Stimulated activated CD4-positive, alpha-beta T cell treated with anti-CD3 and anti-CD28 coated beads, Interleukin-2, amount 100 ng/mL, for 24 hours (primary cell): ENCODE data around the gene TMC1.
"Not testable (repeated sequence)": the region's sequence is repeated elsewhere in the genome, so short reads cannot be mapped to it uniquely, and the experiment has no call there.

Source experiments
- DNase-seq, 2 donors: peaks; one replicate each; pipeline ENCODE4 v3.0.0-alpha.2; 2020

TMC1 gene

DNA sequence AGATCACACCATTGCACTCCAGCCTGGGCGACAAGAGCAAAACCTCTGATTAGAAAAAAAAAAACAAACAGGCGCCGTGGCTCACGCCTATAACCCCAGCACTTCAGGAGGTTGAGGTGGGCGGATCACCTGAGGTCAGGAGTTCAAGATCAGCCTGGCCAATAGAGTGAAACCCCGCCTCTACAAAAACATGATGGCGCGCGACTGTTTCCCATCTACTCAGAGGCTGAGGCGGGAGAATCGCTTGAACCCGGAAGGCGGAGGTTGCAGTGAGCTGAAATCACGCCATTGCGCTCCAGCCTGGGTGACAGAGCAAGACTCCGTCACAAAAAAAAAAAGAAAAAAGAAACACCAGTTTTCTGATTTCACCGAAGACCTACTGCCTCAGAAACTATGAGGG, at the start of gene TMC1:
TSS of gene TMC1 (plus strand) at position 193 of the 400 bp plus-strand sequence. CDS start 127,041 bp downstream, outside the sequence.
- not testable (repeated sequence) for DNase-seq

DNA sequence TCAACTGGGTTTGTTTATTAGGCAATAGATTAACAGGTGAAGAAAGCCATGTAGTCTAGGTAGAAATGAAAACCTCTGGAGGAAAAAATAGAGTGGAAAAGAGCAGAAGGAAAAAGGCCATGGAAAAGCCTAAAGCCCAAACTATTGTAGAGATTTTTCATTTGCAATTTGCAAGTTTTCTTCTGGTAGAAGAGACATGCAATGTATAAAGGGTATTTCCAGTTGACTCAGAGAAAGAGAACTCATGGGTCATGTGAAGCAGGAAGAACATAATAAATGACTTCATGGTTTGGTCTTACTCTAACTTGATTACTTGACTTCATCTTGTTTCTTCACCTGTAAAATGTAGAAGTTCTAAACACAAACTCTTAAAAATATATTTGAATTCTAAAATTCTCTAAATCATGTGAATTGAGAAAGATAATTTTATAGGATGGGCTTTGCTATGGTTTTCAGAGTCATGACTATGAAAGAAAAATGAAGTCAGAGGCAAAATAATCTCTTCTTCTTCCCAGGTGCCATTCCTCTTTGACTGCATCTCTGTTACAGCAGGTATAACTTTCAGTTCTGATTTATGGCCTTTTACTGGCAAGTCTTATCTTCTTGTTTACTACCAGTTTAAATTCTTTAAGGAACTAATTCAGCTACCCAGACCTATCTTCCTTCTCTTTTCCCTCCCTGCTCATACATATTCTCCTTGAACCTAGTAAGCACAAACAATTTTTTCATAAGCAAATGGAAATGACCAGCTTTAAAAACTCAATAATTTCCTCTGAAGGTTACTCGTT, 47.7 kb upstream of the TMC1 start:
- DNase-seq: no peak

DNA sequence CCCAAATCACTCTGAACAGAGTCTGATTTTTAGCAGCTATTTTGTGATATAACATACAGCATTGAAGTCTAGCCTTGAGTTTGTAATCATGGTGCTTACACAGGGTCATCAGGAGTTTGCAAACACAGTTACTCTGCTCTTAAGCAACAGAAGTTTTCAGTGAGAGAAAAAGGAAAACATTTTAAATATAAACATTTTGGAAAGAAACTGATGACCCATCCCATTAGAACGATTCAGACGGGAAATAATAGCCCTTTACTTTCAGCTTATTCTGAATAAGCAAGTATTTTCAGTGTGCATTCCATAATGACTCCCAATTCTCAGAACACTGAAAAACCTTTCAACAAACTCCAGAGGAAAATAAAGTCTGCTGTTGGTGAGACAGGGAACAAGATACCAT, 46.7 kb upstream of the TMC1 start:
- no peak for DNase-seq

DNA sequence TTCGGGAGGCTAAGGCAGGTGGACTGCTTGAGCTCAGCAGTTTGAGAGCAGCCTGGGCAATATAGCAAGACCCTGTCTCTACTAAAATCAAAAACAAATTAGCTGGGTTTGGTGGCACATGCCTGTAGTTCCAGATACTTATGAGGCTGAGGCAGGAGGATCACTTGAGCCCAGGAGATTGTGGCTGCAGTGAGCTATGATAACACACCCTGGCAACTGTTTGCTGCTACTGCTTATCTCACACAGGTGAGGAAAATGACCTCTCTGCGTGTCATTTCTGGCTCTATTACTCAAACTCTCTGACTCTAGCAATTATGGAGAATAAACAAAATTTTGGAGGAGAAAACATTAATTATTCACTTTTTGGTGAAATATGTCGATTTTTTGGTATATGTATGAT, 45.3 kb upstream of the TMC1 start:
- no peak for DNase-seq

DNA sequence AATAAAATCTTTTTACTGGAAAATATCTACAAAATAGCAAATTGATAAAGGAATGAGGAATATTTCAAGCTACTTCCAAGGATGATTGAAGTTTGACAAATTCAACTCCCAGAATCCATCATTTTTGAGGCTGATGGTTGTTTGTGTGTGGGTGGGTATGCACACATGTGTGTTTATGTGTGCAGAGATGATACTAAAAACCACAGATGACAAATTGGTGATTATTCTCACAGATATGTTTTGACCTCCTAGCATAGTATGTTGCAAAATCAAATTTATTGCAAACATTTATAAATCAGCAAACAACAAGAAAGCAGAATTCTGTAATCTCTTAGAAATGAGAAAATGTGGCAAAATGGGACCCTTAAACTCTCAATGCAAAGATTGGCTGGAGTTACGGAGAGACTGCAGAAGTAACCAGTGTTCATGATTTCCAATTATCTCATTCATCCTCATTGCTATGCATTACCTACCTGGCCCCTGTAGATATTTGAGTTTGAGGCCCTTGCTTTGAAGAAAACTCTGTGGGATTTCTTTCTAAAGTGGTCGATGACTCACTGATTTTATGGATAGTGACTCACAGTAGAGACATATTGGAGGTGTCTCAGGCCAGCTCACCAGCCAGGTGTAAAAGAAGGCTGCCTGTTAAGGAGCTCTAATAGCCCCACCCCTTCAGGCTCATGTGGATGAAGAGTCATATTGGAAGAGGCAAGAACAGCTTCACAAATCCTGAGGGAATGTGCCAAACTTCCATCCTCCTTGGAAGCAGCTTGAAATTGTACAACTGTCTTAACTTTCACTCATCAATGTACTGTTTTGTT, 44.6 kb upstream of the TMC1 start:
- DNase-seq: peak; percentile 24 to 50

DNA sequence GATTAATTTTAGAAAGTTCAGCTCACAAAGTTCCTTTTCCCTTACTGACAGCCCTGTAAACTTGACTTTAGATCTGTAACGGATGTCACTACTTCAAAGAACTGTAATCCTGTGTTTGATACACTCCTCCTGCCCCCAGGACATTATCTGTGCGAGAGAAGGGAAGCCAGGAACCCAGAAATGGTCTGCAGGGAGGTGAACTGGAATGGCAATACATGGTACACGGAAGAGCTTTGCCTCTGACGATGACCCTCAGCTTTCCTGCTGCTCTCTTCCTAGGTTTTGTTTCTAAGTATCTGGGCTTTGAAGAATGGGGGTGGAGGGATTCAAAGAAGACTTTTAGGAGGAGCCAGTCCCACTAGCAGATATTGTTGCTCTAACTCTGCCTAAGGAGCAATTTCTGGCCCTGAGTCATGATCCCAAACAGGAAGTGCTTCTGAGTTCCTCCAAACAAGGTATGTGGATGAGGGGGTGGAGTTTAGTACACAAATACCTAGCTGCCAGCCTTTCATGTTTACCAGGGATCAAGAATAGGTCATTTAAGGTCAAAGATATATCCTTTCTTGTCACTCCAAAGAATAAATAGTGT, 43.4 kb upstream of the TMC1 start:
- no peak for DNase-seq

DNA sequence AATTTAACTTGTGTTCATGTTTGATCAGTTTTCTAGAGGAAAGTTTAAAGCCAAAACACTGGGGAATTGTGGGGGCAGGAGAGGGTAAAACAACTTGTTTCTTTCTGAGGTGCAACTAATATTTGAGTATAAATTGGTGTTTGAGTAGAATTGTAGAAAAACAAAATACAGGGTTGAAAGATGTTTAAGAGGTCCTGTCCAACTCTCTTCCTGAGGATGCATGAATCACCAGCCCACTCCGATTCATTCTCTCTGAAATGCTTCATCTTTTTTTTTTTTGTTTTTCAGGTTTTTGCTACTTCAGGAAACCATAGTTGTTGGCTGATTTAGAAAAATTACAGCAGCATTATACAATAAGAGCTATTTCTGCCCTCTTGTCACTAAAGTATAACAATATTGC, 42.4 kb upstream of the TMC1 start:
- no peak for DNase-seq

DNA sequence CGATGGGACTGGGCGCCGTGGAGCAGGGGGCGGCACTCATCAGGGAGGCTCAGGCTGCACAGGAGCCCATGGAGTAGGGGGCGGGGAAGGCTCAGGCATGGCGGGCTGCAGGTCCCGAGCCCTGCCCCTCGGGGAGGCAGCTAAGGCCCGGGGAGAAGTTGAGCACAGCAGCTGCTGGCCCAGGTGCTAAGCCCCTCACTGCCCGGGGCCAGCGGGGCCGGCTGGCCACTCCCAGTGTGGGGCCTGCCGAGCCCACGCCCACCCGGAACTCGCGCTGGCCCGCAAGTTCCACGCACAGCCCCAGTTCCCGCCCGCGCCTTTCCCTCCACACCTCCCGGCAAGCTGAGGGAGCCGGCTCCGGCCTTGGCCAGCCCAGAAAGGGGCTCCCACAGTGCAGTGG, 41.1 kb upstream of the TMC1 start:
- DNase-seq: not testable (repeated sequence)

DNA sequence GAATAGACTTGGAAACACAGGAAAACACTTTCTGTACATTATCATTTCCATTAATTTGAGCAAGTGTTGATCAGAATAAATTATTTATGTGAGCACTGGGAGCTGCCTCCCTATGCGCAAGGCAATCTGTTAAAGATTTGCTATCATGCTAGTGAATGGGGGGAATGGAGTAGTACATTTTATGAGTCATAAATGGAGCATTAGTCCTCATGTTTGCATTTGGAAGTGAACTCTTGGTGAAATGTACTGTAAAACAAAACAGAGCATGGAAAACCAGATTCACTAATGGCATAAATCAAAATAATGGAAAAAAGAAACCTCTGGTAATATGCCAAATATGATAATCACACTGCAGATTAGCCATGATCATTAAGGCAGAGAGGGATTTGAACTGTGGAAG, 40.5 kb upstream of the TMC1 start:
- DNase-seq: no peak

DNA sequence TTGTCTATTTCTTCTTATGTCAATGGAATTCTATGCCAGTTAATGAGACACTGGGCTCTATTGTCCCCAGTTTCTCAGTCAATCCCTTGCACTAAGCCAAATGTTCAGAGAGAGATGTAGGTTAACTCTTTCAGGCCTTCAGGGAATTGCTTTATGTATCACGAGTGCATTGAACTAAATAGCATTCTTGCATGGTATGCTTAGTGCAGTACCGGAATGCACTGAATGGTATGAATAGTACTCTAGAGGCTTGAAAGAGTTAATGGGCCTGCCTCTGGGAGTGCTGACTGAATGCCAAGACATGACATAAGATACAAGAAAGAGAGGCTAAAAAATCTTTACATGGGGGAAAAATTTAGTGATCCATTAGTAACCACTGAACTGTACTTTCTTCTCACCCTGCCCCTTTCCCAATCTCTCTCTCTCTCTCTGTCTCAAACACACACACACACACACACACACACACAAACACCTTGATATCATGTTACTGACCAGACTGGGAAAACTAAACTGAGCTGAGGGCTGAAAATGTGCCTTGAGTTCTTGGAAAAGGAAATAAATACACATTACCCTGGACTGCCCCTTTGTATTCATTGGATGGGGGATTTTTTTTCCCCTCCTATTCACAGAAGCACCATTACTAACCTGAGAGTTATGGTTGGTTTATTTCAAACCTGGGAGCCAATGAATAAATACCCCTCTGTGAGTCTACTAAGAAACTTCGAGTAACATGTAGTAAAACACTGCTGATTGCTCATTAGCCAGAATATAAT, 35.4 kb upstream of the TMC1 start:
- DNase-seq: no peak

DNA sequence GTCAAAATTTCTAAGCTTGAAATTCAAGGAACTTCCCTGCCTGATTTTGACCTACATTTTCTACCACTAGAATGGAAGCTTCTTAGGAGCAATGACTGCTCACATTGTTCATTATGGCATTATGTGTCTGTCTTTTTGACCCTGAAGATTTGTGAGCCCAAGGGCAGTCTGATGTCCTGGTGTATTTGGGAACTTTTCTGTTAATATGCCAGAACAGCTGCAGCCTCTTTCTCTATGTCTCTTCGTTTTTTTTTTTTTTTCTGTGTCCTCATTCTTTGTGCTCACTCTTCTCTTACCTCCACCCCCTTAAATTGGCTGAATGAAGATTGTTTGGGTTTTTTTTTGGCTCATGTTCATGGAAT, 34.8 kb upstream of the TMC1 start:
- DNase-seq: no peak

DNA sequence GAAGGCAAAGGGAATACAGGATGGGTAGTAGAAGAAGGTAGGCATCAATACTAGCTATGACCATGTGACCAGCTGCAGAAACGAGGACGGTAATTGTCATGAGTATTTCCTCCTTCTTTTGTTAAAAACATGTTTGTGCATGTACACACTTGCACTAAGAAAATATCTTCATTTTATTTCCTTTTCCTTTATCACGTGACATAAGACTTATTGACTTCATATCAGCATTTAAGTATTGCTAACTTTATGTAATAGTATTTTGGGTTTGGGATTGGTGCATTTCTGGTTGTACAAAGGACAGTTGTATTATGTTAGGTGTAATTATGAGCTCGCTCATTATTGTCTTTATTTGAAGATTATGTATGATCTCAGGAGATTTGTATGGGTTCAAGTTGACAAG, 33.7 kb upstream of the TMC1 start:
- not testable (repeated sequence) for DNase-seq

DNA sequence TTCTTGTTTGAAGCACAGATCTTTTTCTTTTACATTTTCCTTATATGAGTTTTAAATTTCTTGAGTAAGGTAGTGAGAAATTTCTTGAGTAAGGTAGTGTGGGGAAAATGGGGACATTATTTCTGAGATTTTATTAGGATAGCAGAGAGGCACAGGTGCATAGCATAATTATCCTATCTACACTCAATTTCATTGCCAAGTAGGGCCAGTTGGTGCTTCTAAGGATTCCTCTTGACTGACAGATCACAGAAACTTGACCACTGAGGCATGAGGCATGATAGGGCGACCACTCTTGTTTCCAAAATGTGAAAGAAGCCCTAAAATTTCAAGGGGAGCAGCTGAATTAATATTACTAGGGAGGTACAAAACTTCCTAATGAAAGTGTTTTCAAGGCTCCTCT, 31.4 kb upstream of the TMC1 start:
- DNase-seq: no peak

DNA sequence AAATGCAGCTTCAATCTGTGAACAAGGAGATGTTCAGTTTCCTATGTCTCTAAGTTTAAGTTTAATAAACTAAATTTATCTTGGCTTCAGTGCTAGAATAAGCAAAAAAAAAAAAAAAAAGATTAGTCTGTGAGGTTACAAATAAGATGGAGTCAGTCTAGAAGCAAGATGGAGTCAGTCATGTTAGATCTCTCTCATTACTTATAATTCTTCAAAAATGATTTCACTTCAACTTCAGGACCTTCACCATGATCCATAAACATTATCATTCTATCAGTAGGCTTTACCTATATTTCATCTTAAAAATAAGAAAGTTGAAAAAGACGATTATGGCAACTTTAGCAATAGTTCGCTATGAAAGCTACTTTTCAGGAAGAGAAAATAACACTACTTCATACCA, 30.2 kb upstream of the TMC1 start:
- no peak for DNase-seq

DNA sequence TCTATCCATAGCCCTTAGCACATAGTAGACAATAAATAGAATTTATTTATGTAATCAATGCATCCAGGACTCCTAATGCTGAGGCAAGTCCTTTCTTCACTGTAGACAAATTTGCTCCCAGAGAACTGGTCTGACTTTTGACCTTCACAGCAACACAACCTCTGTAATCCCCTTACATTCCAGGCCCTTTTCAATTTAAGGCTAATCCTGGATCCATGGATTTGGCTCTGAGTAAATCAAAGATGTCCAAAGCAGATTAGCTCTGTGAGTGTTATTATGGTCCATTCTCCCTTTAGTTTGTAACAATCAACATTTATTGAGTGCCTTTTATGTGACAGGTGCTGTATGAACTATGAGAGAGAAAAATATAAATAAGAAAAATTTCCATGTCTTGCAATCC, 27.4 kb upstream of the TMC1 start:
- DNase-seq: no peak

DNA sequence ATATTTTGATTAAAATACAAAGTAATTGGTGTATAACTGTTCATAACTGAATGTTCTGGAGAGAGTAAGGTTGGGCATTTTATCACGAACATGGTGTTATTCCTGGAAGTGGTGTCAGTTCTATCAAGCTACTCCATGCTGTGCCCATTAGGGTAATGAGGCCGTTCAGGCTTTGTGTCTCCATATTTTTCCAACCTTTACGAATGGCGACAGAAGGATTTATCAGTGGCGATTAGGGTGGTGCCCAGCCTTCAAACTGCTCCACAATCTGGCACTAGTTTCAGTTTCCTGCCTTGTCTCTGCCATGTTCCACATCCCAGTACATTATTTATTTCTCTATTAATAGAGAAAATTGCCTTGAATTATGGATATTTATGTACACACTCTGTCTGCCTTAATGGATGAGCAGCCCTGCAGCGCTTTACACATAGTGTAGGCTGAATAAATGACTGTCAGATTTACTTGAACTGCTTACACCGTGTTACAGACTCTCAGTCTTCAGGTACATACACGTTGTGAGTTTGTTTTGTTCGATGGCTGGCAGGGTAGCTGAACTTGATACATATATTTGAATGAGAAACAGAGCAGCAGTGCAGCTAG, 23.9 kb upstream of the TMC1 start:
- no peak for DNase-seq

DNA sequence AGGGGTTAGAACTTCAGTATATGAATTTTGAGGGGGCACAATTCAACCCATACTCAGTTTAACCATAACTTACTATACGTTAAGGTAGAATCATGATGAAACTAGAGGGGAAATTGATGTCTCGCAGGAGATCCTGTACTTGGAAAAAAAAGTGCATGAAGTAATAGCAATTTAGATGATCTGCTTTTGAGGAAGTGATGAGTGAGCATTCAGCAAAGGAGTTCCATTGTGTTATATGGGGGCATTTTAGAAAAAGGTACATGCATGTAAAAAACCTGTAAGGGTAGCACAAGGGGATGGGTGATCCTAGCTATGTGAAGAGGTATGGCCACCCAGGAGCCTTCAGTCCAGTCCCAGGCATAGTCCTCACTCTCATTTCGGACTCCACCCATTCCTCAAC, 14.8 kb upstream of the TMC1 start:
- DNase-seq: no peak

DNA sequence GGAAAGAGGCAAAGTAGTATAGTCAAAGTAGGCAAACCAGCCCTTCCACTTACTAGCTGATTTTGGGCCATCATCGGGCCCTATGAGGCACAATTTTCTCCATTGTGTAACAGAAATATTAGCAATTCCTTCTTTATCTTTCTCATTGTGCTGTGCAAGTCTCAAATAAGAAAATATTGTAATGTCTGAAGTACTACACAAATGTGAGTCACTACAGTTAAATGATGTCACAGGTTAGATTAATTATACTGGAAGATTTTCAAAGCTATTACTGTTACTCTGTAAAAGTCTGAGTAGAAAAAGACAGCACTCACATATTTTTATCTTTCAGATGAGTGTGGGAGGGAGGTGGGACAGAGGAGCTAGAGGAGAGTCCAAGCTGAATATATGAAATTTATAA, 12.4 kb upstream of the TMC1 start:
- no peak for DNase-seq

DNA sequence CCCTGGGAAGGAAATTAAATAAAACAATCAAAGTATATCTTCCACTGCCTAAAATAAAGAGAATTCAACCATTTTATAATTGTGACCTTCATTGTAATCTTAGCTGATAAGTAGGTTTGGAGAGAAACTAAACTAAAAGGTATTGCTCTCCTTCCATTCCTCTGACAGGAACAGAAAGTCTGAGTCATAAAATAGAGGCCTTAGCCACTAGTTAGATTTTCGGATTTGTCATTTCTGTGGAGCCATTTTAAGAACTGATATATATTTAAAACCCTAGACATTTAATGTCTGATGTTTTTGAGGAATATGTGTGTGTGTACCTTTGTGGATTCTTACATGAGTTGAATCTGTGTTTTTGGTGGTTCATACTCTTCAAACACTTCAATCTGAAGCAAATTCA, 11.8 kb upstream of the TMC1 start:
- no peak for DNase-seq

DNA sequence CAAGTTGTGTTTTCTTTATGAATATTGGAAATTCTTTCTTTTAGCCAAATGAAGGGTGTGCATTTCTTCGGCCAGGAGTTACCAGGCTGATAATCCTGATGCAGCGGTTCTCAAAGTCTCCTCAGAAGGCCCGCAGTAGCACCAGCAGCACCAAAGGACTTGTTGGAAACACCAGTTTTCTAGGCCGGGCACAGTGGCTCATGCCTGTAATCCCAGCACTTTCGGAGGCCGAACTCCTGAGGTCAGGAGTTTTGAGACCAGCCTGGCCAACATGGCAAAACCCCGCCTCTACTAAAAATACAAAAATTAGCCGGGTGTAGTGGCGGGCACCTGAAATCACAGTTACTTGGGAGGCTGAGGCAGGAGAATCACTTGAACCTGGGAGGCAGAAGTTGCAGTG, 397 bp upstream of the TMC1 start:
- DNase-seq: not testable (repeated sequence)

DNA sequence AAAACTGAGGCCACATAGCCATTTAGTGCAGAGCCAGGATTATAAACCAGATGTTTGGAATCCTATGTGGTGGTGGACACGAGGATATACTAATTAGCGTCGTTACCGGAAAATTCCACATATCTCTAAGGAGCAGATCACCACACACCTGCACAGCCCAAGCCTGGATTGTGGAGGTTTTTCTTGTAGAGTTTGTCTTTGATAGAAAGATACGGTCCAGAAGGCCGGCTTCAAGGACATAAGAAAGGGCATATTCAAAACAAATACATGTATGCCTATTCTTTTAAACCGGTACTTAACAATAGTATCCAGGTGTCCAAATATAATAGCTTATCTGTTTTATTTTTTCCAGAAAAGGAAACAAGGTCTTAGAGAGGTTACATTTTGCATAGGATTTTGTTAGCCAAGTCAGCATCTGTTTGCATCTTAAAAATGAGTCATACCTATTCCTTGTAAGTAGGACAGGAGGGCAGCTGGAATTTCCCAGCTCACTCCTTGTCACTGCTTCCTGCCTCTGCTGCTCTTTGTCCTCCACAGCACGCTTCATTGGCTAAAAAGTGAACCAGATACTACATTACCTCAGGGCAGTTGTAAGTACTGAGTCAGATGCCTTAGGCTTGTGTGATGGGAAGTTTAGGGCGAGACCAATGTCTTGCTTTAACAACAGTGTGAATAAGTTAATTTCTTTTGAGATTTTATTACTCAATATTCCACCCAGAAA, 3.6 kb downstream of the TMC1 start:
- peak; percentile 39 to 42 for DNase-seq
